ENCODE results near the gene PTPN2. TPM values are rescaled to one million over a fixed set of nuclear protein-coding genes. Genes with fewer than 3 reads are reported as not detected.

The PTPN2 gene
- total RNA-seq = 11.0 TPM
- long read RNA-seq, transcript PTPN2-201 (9 exons, 3,467 nt) = minor isoform, 6 of 15 reads
- long read RNA-seq, transcript PTPN2-202 (10 exons, 1,706 nt) = major isoform, 7 of 15 reads
- long read RNA-seq, partial matches to known transcripts = 1 of 15 reads
- long read RNA-seq, other reads (novel, unspliced or antisense) = 1 of 15 reads

DNA sequence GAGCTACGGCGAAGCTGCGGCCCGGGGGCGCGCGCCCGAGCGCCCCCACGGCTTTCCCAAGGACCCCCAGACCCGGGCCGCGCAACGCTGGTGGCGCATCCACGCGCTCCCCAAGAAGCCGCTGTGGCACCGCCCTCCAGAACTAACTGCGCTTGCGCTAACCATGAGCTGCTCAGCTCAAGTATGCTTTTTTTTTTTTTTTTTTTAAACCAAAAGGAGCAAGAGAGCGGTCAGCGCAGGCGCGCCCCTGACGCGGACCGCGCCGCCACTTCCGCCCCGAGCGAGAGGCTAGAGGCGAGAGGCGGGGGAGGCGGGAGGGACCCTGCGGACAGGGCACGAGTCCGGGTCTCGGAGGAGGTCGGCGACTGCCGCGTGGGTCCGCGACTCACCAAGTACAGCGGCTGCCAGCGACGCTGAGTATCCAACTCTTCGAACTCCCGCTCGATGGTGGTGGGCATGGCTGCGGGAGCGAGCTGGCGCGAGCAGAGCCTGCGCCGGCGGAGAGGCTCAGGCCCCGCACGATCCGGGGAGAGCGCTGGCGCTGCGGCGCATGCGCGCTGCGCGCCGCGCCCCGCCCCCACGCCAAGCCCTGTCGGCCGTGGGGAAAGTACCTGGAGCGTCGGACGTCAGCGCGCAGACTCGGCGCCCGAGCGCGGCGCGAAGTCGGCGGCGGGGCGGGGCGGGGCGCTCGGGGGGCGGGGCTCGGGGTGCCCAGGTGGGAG, at the start of gene PTPN2:
Gene PTPN2 (minus strand): TSS at position 554 of the 722 bp plus-strand sequence. CDS start 96 bp downstream, at position 458.
- H3K36me3 ChIP-seq = no peaks in the 10 kb centered on the region
- peak; percentile 94 for DNase-seq
- peak within 1 kb of the TSS; percentile 88 for H3K4me3 ChIP-seq
- H3K9me3 ChIP-seq (replicated peaks) = no peaks in the 10 kb centered on the region
- intact Hi-C loops (cut with micrococcal nuclease) = loop anchor here (10.0 kb wide), 1 partner anchor 51 kb away; no protein-coding TSS in a partner anchor
- H3K4me1 ChIP-seq = peaks cover 49% of the 10 kb centered on the region
- TF ChIP-seq CTCF (IDR thresholded peaks at IDR 0.05; ENCODE audit: borderline replicate concordance) = no peak
- no peaks in the 10 kb centered on the region for H3K27me3 ChIP-seq (ENCODE audit: low read depth)
- H3K27ac ChIP-seq (replicated peaks) = peak within 1 kb of the TSS; percentile 100

GRCh38 chr18:12933327-12933726, 49.3 kb upstream of the PTPN2 start:
- no peaks in the 10 kb centered on the region for H3K4me1 ChIP-seq
- H3K36me3 ChIP-seq = no peaks in the 10 kb centered on the region
- no peak for DNase-seq
- no peaks in the 10 kb centered on the region for H3K9me3 ChIP-seq (replicated peaks)
- no peak overlapping the region for H3K27ac ChIP-seq (replicated peaks)
- TF ChIP-seq CTCF (IDR thresholded peaks at IDR 0.05; ENCODE audit: borderline replicate concordance) = no peak
- intact Hi-C loops (cut with micrococcal nuclease) = loop anchor here (5.0 to 10.0 kb wide), 2 partner anchors 49 to 206 kb away; partner anchors contain the start of gene PTPN2
- no peaks in the 10 kb centered on the region for H3K27me3 ChIP-seq (ENCODE audit: low read depth)
- no peak overlapping the region for H3K4me3 ChIP-seq

- intact Hi-C loops (cut with micrococcal nuclease) = loop anchor here (5.0 to 10.0 kb wide), 2 partner anchors 46 to 204 kb away; partner anchors contain the start of gene PTPN2
- no peak for DNase-seq
- no peak for TF ChIP-seq CTCF (IDR thresholded peaks at IDR 0.05; ENCODE audit: borderline replicate concordance)
Observed at GRCh38 chr18:12930908-12931307, 46.9 kb upstream of the PTPN2 start.

DNA sequence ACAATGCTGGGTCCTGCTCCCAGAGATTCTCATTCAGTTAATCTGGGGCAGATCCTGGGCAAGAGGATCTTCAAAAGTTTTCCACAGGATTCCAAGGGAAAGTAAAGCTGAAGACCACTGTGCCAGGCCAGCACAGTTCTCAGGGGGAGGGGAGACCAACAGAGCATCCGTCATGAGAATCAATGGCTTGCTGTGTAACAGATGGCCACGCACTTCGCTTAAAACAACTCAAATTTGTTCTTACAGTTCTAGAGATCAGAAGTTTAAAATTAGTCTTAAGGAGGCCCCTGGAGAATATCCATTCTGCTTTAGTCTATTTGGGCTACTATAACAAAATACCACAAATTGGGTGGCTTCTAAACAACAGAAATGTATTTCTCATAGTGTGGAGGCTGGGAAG, 46.3 kb upstream of the PTPN2 start:
- no peaks in the 10 kb centered on the region for H3K9me3 ChIP-seq (replicated peaks)
- intact Hi-C loops (cut with micrococcal nuclease) = loop anchor here (5.0 to 10.0 kb wide), 2 partner anchors 46 to 203 kb away; partner anchors contain the start of gene PTPN2
- no peaks in the 10 kb centered on the region for H3K36me3 ChIP-seq
- DNase-seq = no peak
- H3K4me3 ChIP-seq = no peak overlapping the region
- H3K27ac ChIP-seq (replicated peaks) = no peak overlapping the region
- TF ChIP-seq CTCF (IDR thresholded peaks at IDR 0.05; ENCODE audit: borderline replicate concordance) = no peak
- no peaks in the 10 kb centered on the region for H3K4me1 ChIP-seq
- no peaks in the 10 kb centered on the region for H3K27me3 ChIP-seq (ENCODE audit: low read depth)

More at GRCh38 chr18:12930908-12931307, 46.9 kb upstream of the PTPN2 start:
- Histone ChIP-seq H3K36me3 (no peaks in the 10 kb centered on the region), H3K9me3 (replicated peaks) (no peaks in the 10 kb centered on the region), H3K27ac (replicated peaks) (no peak overlapping the region), H3K27me3 (ENCODE audit: low read depth) (no peaks in the 10 kb centered on the region), H3K4me1 (no peaks in the 10 kb centered on the region), H3K4me3 (no peak overlapping the region)

DNA sequence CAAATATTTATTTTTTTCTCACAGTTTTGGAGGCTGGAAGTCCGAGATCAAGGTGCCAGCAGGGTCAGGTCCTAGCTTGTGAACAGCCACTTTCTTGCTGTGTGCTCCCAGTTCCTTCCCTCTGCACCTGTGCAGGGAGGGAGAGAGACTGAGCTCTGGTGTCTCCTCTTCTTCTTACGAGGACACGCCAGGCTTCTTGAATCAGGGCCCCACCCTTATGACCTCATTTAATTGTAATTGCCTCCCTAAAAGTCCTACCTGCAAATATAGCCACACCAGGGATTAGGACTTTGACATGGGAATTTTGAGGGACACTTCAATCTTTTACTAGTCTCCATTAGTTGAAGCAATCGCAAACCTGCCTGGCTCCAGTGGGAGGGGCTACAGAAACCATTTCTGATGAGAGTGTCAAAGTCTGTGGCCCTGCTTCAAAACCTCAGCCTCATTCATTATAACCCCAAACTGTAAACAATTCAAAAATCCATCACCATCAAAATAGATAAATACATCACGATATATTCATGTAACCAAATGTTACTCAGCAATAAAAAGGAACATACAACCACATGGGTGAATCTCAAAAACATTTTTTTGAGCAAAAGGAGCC, 45.5 kb upstream of the PTPN2 start:
- TF ChIP-seq CTCF (IDR thresholded peaks at IDR 0.05; ENCODE audit: borderline replicate concordance) = no peak
- Histone ChIP-seq H3K27me3 (ENCODE audit: low read depth) (no peaks in the 10 kb centered on the region), H3K36me3 (no peaks in the 10 kb centered on the region), H3K4me1 (no peaks in the 10 kb centered on the region), H3K4me3 (no peak overlapping the region), H3K9me3 (replicated peaks) (no peaks in the 10 kb centered on the region), H3K27ac (replicated peaks) (no peak overlapping the region)
- intact Hi-C loops (cut with micrococcal nuclease) = loop anchor here (5.0 to 10.0 kb wide), 2 partner anchors 45 to 202 kb away; partner anchors contain the start of gene PTPN2
- DNase-seq = no peak
